ENCODE results near the gene HMGN3.
"Not testable (repeated sequence)": the region's sequence is repeated elsewhere in the genome, so short reads cannot be mapped to it uniquely, and the experiment has no call there.

GRCh38 chr6:79255086-79255485 lies 20.6 kb upstream of the HMGN3 start:
- TF ChIP-seq, protein P1, sequence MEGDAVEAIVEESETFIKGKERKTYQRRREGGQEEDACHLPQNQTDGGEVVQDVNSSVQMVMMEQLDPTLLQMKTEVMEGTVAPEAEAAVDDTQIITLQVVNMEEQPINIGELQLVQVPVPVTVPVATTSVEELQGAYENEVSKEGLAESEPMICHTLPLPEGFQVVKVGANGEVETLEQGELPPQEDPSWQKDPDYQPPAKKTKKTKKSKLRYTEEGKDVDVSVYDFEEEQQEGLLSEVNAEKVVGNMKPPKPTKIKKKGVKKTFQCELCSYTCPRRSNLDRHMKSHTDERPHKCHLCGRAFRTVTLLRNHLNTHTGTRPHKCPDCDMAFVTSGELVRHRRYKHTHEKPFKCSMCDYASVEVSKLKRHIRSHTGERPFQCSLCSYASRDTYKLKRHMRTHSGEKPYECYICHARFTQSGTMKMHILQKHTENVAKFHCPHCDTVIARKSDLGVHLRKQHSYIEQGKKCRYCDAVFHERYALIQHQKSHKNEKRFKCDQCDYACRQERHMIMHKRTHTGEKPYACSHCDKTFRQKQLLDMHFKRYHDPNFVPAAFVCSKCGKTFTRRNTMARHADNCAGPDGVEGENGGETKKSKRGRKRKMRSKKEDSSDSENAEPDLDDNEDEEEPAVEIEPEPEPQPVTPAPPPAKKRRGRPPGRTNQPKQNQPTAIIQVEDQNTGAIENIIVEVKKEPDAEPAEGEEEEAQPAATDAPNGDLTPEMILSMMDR (IDR thresholded peaks at IDR 0.05): not testable (repeated sequence)
- not testable (repeated sequence) for TF ChIP-seq POLR2AphosphoS5 (IDR thresholded peaks at IDR 0.05)

Data from breast epithelium (tissue), 3 donors.